H9 (cell line): Measurements from ENCODE around the gene C1orf115. TPM values are rescaled to one million over a fixed set of nuclear protein-coding genes. Genes with fewer than 3 reads are reported as not detected.

Experiments used
- DNase-seq: peaks from one replicate; pipeline ENCODE4 v3.0.0-alpha.2; 2017
- H2AFZ ChIP-seq: one replicate; pipeline ENCODE4 v1.6.1; 2013; ENCODE audit warnings: mild to moderate bottlenecking, low read length, control low read depth, moderate library complexity
- H2AK5ac ChIP-seq: 2 replicates; pipeline ENCODE4 v1.6.1; 2013; ENCODE audit warnings: low read length, control low read depth, mixed read lengths; ENCODE audit not compliant: insufficient read length
- H2BK120ac ChIP-seq: one replicate; pipeline ENCODE4 v1.6.1; 2013; ENCODE audit warnings: low read depth, mild to moderate bottlenecking, low read length, control low read depth, inconsistent platforms; ENCODE audit not compliant: poor library complexity, severe bottlenecking
- H2BK12ac ChIP-seq: 2 replicates; pipeline ENCODE4 v1.6.1; 2013; ENCODE audit warnings: low read length, control low read depth, mixed read lengths, low read depth; ENCODE audit not compliant: insufficient read length
- H2BK15ac ChIP-seq: 2 replicates; pipeline ENCODE4 v1.6.1; 2013; ENCODE audit warnings: low read depth, low read length, control low read depth
- H2BK20ac ChIP-seq: one replicate; pipeline ENCODE4 v1.6.1; 2013; ENCODE audit warnings: low read depth, mild to moderate bottlenecking, low read length, control low read depth, inconsistent platforms; ENCODE audit not compliant: poor library complexity, severe bottlenecking
- H2BK5ac ChIP-seq: 2 replicates; pipeline ENCODE4 v1.6.1; 2013; ENCODE audit warnings: low read length, control low read depth, mixed read lengths; ENCODE audit not compliant: insufficient read length
- H3K14ac ChIP-seq: 2 replicates; pipeline ENCODE4 v1.6.1; 2013; ENCODE audit warnings: low read length, control low read depth; ENCODE audit not compliant: insufficient read depth
- H3K18ac ChIP-seq: 2 replicates; pipeline ENCODE4 v1.6.1; 2013; ENCODE audit warnings: low read depth, mild to moderate bottlenecking, mixed read lengths, low read length, control low read depth; ENCODE audit not compliant: insufficient read length
- H3K23ac ChIP-seq: 2 replicates; pipeline ENCODE4 v1.6.1; 2013; ENCODE audit warnings: low read length, control low read depth, mixed read lengths, low read depth; ENCODE audit not compliant: insufficient read length
- H3K23me2 ChIP-seq: 2 replicates; pipeline ENCODE4 v1.6.1; 2013; ENCODE audit warnings: low read depth, mild to moderate bottlenecking, mixed read lengths, low read length, control low read depth; ENCODE audit not compliant: insufficient read length, poor library complexity, severe bottlenecking
- H3K27ac ChIP-seq: 2 replicates; pipeline ENCODE4 v1.5.1; 2013; ENCODE audit warnings: low read length, control low read depth, mixed read lengths, low read depth; ENCODE audit not compliant: insufficient read length
- H3K27me3 ChIP-seq: 2 replicates; pipeline ENCODE4 v1.6.1; 2013; ENCODE audit warnings: low read length, control low read depth, inconsistent platforms; ENCODE audit not compliant: insufficient read depth
- H3K4ac ChIP-seq: 2 replicates; pipeline ENCODE4 v1.6.1; 2013; ENCODE audit warnings: low read depth, mild to moderate bottlenecking, control low read depth, inconsistent platforms, low read length, moderate library complexity
- H3K4me1 ChIP-seq: 2 replicates; pipeline ENCODE4 v1.6.1; 2013; ENCODE audit warnings: low read length, control low read depth, inconsistent platforms; ENCODE audit not compliant: insufficient read depth
- H3K4me2 ChIP-seq: 2 replicates; pipeline ENCODE4 v1.6.1; 2013; ENCODE audit warnings: low read length, control low read depth, mixed read lengths; ENCODE audit not compliant: insufficient read length, insufficient read depth
- H3K56ac ChIP-seq: 2 replicates; pipeline ENCODE4 v1.6.1; 2013; ENCODE audit warnings: low read depth, mild to moderate bottlenecking, mixed read lengths, low read length, control low read depth; ENCODE audit not compliant: insufficient read length
- H3K79me1 ChIP-seq: 2 replicates; pipeline ENCODE4 v1.6.1; 2013; ENCODE audit warnings: low read depth, mild to moderate bottlenecking, moderate library complexity, low read length, control low read depth, inconsistent platforms; ENCODE audit not compliant: insufficient read depth, poor library complexity, severe bottlenecking
- H3K79me2 ChIP-seq: 2 replicates; pipeline ENCODE4 v1.6.1; 2013; ENCODE audit warnings: low read length, control low read depth, inconsistent platforms; ENCODE audit not compliant: insufficient read depth
- H3K9ac ChIP-seq: 2 replicates; pipeline ENCODE4 v1.6.1; 2013; ENCODE audit warnings: low read length, control low read depth, mixed read lengths; ENCODE audit not compliant: insufficient read length; ENCODE audit errors: extremely low read depth
- H3K9me3 ChIP-seq: one replicate; pipeline ENCODE4 v1.6.1; 2013; ENCODE audit warnings: low read depth, low read length, inconsistent platforms; ENCODE audit not compliant: control insufficient read depth
- H3T11ph ChIP-seq: one replicate; pipeline ENCODE4 v1.6.1; 2013; ENCODE audit warnings: mild to moderate bottlenecking, low read length, control low read depth, inconsistent platforms
- H4K20me1 ChIP-seq: one replicate; pipeline ENCODE4 v1.6.1; 2013; ENCODE audit not compliant: control insufficient read depth, insufficient read length, insufficient read depth
- H4K5ac ChIP-seq: 2 replicates; pipeline ENCODE4 v1.6.1; 2013; ENCODE audit warnings: low read depth, mild to moderate bottlenecking, mixed read lengths, low read length, control low read depth; ENCODE audit not compliant: insufficient read length
- H4K8ac ChIP-seq: replicated peaks from 2 replicates; pipeline ENCODE4 v1.6.1; 2013; ENCODE audit warnings: low read length, control low read depth, mixed read lengths, low read depth; ENCODE audit not compliant: insufficient read length
- H4K91ac ChIP-seq: 2 replicates; pipeline ENCODE4 v1.6.1; 2013; ENCODE audit warnings: low read depth, mild to moderate bottlenecking, moderate library complexity, mixed read lengths, low read length, control low read depth; ENCODE audit not compliant: insufficient read length
- H3K27ac Mint-ChIP-seq, 3 experiments: 2 replicates in 2 of 3; 3 replicates in 1 of 3; pipeline ENCODE4 v1.8.0; 2020 to 2021; ENCODE audit warnings: mixed read lengths in 3 of 3, mild to moderate bottlenecking in 1 of 3, moderate library complexity in 1 of 3
- H3K27me3 Mint-ChIP-seq: 2 replicates; pipeline ENCODE4 v1.8.0; 2021; ENCODE audit warnings: low read depth, mild to moderate bottlenecking, moderate library complexity, mixed read lengths
- H3K36me3 Mint-ChIP-seq, 3 experiments: 2 replicates in 2 of 3; 3 replicates in 1 of 3; pipeline ENCODE4 v1.8.0; 2020 to 2021; ENCODE audit warnings: low read depth in 3 of 3, mixed read lengths in 3 of 3; ENCODE audit not compliant: insufficient read depth in 1 of 3
- H3K4me1 Mint-ChIP-seq, 2 experiments: 2 replicates each; pipeline ENCODE4 v1.8.0; 2020; ENCODE audit warnings: mixed read lengths in 2 of 2
- H3K4me3 Mint-ChIP-seq, 2 experiments: 2 replicates in 1 of 2; 3 replicates in 1 of 2; pipeline ENCODE4 v1.8.0; 2020 to 2021; ENCODE audit warnings: mild to moderate bottlenecking in 2 of 2, mixed read lengths in 2 of 2, moderate library complexity in 1 of 2
- H3K9me3 Mint-ChIP-seq, 2 experiments: 2 replicates in 1 of 2; 3 replicates in 1 of 2; pipeline ENCODE4 v1.8.0; 2020; ENCODE audit warnings: mild to moderate bottlenecking in 2 of 2, mixed read lengths in 2 of 2, moderate library complexity in 1 of 2
- CTCF ChIP-seq: fragments of 200-600 bp; sonication (generic); conservative IDR thresholded peaks from 3 replicates; pipeline ENCODE4 v1.8.0; 2021; ENCODE audit warnings: antibody characterized with exemption, mild to moderate bottlenecking
- WGBS: extraction: QIAGEN DNeasy Blood & Tissue Kit; methylation state at CpG from one replicate; pipeline ENCODE4 v1.1.7; 2013; ENCODE audit warnings: missing lambda C conversion rate, low lambda C conversion rate, mixed read lengths; ENCODE audit not compliant: insufficient read length; ENCODE audit errors: extremely low coverage; 5-methylcytosine and 5-hydroxymethylcytosine counted together
- total RNA-seq: library from RNA; stranded (reverse); gene quantifications from 2 replicates; pipeline ENCODE4 v1.2.1, GENCODE V29; 2021

C1orf115 gene
- total RNA-seq, 1 experiment from 2014 or later = 6.0 TPM

GRCh38 chr1:220652995-220653394 lies 37.2 kb upstream of the C1orf115 start:
- no peak overlapping the region for H3K14ac ChIP-seq
- no peak overlapping the region for H3K4ac ChIP-seq
- no CpG with 5 or more reads among the region's 13 CpGs for WGBS
- no peak overlapping the region for H2BK15ac ChIP-seq
- H3T11ph ChIP-seq = no peak overlapping the region
- H3K4me1 ChIP-seq = no peaks in the 10 kb centered on the region
- no peak overlapping the region for H3K9ac ChIP-seq
- H3K18ac ChIP-seq = no peak overlapping the region
- H3K36me3 Mint-ChIP-seq = peaks cover 0 to 25% (median 17%) of the 10 kb centered on the region in 3 experiments; a peak in 5 of 7 replicates
- no peaks in the 10 kb centered on the region for H3K27me3 ChIP-seq
- H2AFZ ChIP-seq = no peak overlapping the region
- no peaks in the 10 kb centered on the region for H4K20me1 ChIP-seq
- H3K9me3 Mint-ChIP-seq = no peaks in the 10 kb centered on the region
- H2BK20ac ChIP-seq = no peak overlapping the region
- no peak overlapping the region for H4K5ac ChIP-seq
- no peak overlapping the region for H2BK120ac ChIP-seq
- no peak for DNase-seq
- H2AK5ac ChIP-seq = no peak overlapping the region
- H4K91ac ChIP-seq = no peak overlapping the region
- no peaks in the 10 kb centered on the region for H3K79me2 ChIP-seq
- no peaks in the 10 kb centered on the region for H3K23me2 ChIP-seq
- H3K9me3 ChIP-seq = no peaks in the 10 kb centered on the region
- H3K27ac ChIP-seq = no peak overlapping the region
- no peak overlapping the region for H3K4me3 Mint-ChIP-seq
- H2BK12ac ChIP-seq = no peak overlapping the region
- H3K56ac ChIP-seq = no peak overlapping the region
- H3K27ac Mint-ChIP-seq = no peak overlapping the region
- TF ChIP-seq CTCF = no peak
- no peak overlapping the region for H3K4me2 ChIP-seq
- no peaks in the 10 kb centered on the region for H3K79me1 ChIP-seq
- no peaks in the 10 kb centered on the region for H3K27me3 Mint-ChIP-seq
- H2BK5ac ChIP-seq = no peak overlapping the region
- peaks cover 1 to 2% of the 10 kb centered on the region in 2 experiments; a peak in 3 of 4 replicates for H3K4me1 Mint-ChIP-seq
- no peak overlapping the region for H4K8ac ChIP-seq
- no peak overlapping the region for H3K23ac ChIP-seq
